Islet precursor cell (in vitro differentiated cells): ENCODE results near the gene CYP4F11.
"Not testable (repeated sequence)": the region's sequence is repeated elsewhere in the genome, so short reads cannot be mapped to it uniquely, and the experiment has no call there.

ENCODE experiments used
- DNase-seq: peaks from one replicate; pipeline ENCODE4 v3.0.0-alpha.2; 2018

CYP4F11 gene, protein sequence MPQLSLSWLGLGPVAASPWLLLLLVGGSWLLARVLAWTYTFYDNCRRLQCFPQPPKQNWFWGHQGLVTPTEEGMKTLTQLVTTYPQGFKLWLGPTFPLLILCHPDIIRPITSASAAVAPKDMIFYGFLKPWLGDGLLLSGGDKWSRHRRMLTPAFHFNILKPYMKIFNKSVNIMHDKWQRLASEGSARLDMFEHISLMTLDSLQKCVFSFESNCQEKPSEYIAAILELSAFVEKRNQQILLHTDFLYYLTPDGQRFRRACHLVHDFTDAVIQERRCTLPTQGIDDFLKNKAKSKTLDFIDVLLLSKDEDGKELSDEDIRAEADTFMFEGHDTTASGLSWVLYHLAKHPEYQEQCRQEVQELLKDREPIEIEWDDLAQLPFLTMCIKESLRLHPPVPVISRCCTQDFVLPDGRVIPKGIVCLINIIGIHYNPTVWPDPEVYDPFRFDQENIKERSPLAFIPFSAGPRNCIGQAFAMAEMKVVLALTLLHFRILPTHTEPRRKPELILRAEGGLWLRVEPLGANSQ

DNA sequence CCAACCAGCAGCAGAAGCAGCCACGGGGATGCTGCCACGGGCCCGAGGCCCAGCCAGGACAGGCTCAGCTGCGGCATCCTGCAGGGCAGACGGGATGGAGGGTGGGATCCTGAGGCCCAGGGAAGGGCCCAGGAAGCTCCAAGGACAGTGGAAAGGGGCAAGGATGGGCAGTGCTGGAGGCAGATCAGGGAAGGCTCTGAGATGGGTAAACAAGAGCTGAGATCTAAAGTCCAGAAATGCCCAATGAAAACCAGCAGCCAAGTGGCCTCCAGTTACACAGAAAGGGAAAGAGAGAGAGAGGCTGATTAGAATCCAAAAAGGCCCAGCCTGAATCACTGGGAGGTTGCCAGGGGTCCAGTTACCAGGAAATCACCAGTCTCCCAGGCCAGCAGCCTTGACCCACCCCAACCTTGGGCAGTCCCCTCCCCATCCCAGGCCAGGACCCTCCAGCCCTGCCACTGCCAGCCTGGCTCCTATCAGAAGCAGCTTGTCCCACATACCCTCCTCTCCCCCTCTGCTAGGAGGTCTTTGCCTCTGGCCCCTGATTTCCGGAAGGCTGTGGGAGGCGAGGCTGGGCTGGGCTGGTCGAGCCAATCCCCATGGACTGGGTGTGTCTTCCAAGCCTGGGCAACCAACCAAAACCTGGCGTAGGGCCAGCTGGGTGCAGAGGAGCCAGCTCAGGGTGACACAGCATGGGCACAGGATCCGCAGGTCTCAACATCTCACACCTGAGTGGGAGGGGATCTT, at the start of gene CYP4F11:
Gene CYP4F11 (minus strand): TSS at position 198 of the 747 bp plus-strand sequence. CDS start 121 bp downstream, at position 77.
- DNase-seq = no peak

DNA sequence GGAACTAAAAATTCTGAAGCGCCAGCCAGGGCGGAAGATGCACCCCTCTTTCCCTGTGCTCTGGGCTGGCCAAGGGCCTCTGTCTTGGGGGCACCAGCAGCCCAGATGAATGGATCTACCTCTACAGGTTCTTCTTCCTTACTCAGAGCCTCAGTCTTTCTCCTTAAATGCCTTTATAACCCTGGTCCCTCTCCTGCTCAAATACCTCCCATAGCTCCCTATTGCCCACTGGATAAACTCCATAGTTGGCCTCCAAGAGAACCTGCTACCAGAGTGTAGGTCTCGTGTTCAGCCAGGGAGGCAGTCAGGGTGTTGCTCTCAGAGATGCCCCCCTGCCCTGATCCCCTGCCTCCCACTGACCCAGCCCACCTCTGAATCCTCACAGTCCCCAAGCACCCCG, 45.0 kb upstream of the CYP4F11 start:
- DNase-seq = no peak

DNA sequence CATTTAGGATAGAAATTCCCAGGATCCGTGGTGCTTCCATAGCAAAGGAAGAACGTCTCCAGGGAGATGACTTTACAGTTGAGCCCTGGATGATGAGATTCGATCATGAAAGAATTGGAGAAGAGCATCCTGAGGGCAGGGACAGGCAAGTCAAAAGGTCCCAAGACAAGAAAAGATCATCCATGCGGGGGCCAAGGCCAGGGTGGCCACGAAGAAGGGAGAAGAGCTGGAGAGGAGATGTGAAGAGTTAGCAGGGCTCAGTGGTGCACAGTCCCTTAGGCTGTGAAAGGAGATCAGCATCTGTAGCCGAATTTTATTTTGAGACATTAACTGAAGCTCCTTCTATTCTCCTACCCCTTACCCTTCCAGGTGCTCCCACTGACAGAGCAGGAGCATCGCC, 43.4 kb upstream of the CYP4F11 start:
- no peak for DNase-seq

DNA sequence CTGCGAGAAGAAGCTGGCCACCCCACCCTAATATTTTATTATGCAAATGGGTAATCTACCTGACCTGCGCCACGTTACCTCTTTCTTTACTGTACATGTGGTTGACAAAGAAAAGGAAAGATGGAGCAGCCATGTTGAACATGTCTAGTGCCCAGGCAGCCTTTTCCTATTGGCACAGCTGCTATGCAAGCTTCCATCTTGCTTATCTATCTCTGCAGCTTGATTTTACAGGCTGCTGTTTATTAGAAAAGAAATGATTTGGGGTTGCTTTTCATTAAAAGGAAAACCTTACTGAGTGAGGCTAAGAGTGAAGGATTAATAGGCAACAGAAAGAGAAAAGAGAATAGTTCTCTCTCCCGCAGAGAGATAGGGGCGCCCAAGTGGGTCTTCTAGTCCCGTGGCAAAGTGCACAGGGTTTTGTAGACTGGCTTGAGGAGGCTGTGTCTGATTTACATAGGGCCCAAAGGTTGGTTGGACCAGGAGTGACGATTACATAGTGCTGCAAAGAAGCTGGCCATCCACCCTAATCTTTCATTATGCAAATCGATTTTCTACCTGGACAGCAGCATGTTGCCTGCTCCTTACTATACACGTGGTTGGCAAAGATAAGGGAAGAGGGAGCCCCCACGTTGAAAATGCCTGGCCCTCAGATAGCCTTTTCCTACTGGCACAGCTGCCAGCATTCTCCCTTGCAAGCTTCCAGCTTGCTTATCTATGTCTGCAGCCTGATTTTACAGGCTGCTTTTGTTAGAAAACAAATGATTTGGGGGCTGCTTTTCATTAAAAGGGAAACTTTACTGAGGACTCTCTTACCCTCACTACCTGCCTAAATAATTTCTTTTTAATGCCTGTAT, 42.7 kb upstream of the CYP4F11 start:
- no peak for DNase-seq

DNA sequence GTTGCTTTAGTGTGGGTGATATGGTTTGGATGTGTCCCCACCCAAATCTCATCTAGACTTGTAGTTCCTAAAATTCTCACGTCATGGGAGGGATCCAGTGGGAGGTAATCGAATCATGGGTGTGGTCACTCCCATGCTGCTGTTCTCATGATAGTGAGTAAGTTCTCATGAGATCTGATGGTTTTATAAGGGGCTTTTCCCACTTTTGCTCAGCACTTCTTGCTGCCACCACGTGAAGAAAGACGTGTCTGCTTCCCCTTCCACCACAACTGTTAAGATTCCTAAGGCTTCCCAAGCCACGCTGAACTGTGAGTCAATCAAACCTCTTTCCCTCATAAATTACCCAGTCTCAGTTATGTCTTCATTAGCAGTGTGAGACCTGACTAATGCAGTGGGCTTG, 40.5 kb upstream of the CYP4F11 start:
- no peak for DNase-seq

DNA sequence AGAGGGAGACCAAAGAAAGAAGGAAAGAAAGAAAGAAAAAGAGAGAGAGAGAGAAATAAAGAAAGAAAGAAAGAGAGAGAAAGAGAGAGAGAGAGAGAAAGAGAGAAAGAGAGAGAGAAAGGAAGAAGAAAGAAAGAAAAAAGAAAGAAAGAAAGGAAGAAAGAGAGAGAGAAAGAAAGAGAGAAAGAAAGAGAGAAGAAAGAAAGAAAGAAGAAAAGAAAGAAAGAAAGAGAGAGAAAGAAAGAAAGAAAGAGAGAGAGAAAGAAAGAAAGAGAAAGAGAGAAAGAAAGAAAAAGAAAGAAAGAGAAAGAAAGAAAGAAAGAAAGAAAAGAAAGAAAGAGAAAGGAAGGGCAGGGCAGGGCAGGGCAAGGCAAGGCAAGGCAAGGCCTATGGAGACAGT, 37.7 kb upstream of the CYP4F11 start:
- DNase-seq = not testable (repeated sequence)

DNA sequence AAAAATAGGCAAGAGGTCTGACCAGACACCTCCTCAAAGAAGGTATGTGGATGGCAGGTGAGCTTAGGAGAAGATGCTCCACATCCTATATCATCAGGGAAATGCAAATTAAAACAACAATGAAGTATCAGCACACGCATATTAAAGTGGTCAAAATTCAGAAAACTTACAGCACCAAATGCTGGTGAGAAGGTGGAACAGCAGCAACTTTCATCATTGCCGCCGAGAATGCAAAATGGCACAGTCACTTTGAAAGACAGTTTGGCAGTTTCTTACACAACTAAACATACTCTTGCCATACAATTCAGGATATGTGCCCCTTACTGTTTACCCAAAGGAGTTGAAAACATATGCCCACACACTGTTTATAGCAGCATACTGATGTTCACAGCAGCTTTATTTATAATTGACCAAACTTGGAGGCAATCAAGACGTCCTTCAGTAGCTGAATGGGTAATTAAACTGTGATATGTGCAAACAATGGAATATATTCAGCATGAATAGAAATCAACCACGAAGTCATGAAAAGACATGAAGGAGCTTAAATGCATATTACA, 37.0 kb upstream of the CYP4F11 start:
- no peak for DNase-seq

DNA sequence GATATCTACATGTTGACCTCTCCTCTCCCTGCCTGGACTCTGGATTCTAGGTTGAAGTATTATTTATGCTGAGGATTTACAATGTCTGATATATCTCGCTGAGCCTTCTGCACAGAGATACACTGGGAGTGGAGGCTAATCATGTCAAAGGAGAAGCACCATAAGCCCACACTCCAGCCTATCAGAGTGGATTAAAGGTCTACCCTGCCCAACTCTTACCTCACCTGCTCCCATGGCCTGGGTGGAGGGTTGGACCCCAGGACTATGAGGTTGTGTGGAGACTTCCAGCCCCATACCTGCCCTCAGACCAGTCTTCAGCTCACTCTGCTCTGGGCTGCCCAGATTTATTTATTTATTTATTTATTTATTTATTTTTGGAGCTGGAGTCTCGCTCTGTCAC, 29.9 kb upstream of the CYP4F11 start:
- DNase-seq = no peak

DNA sequence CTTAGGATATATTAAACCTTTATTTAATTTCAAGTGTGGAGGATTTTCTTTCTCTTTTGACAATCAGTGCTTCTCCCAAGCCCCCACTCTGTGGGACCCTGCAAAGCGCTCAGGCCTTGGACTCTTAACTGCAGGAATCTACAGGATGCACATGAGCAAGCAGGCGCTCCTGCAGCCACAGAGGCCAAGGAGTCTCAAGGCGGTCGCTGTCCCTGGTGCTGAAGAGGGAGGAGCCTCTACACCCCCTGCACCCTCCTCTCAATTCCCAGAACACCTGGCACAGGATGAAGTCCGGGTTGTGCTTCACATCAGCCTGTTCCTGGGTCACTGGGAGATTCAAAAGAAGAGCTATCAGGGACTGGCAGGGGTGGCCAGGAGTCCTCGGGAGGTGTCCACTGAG, 28.0 kb upstream of the CYP4F11 start:
- DNase-seq = no peak

DNA sequence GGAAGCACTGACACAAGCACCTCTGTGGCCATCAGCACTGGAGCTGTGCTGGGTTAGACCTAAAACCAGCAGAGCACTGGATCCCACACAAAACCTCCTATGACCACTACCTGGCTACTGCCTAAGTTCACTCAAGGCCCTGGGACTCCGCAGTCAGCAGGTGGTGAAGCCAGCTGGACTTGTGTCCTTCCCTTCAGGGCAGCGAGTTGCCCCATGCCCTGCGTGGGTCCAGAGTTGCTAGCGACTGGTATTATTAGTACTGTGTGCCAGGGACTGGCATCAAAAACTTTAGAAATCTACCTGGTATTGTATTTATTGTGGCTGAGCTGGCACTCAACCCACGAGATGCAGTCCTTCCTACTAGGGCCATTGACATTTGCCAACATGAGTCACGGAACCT, 20.5 kb upstream of the CYP4F11 start:
- DNase-seq = no peak

DNA sequence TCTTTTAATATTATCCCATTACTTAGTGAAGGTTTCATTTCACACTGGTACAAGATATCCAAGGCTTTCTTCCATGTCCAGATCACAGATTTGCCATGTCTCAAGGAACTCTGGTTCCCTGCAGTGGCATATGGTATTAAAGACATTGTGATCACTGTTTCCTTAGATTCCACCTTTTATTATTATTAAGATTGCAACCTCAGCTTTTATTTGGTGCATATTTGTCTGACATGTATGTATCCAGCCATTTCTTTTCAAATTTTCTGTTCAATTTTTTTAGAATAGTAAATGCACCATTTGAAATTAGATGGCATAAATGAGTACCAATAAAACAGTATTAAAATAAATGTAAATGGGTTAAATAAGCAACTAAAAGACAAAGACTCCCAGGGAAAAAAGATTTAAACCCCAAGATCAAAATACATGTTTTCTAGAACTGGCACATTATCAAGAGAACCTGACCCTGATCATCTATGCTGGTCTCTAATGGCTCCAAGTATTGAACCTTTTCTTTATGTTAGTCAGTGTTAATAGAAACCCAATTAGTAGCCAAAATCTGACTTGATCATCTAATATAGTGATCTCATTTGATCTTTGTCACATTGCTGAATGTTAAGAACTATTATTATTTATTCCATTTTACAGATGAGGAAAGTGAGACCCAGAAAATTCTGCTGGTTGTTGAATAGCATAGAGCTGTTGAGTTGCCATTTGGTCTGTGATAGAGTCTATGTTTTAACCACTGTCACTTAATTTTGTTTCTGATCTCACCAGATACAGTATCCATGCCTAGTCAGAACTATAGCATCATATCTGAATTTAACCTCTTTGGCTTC, 14.1 kb upstream of the CYP4F11 start, which contains the start of gene OR10H4:
Gene OR10H4 (plus strand): TSS at position 786 of the 836 bp plus-strand sequence. CDS start 0 bp downstream, at position 786.
- no peak for DNase-seq

DNA sequence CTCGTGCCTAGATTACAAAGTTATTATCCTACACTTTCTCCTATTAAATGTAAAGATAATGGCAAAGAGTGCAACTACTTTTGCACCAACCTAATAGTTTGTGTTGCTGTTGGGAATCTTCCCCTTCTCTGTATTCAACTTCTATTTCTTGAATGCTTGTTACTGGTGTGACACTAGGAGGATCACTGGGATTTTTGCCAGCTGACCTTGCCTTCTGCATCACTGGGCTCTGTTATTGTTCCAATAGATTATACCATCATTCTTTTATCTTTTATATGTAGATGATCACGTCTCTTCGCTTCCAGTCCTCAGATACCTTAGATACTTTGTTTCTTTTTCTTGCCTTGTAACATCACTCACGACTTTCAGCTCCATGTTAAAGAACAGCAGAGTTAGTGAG, 11.0 kb upstream of the CYP4F11 start:
- DNase-seq = no peak

DNA sequence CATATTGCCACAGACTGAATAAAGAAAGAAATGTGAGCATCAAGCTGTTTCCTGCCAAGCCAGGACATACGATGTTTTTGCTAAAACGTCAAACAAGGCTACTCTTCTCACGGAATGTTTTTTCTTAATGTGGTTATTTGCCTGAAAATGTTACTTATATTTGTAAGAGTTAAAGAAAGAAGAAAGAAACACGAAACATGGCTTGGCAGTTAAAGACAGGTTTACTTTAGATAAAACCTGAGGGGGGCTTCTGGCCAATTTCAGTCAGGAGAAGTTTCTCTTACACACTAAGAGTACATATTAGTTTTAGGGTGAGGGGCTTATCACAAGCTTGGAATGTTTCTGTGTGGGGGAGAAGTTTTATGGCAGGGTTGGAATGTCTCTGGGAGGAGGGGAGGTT, 10.1 kb upstream of the CYP4F11 start:
- no peak for DNase-seq

DNA sequence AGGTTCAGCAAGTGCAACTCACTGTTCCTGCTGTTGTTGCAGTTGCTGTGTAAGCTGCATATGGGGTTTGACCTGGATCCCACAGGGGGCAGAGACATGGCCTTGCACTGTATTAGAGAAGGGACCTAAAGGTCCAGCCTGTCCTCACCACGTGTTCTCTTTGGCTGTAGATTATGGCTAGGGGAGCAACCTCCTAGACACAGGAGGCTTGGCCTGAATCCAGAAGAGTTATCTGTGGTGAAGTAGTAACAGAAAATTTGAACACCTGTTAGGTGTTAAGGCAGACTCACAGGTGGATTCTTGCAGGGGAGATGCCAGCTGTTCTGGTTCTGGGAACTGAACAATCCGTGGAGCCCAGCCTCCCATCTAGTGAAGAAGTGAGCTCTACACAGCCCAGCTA, 3.4 kb upstream of the CYP4F11 start:
- no peak for DNase-seq

DNA sequence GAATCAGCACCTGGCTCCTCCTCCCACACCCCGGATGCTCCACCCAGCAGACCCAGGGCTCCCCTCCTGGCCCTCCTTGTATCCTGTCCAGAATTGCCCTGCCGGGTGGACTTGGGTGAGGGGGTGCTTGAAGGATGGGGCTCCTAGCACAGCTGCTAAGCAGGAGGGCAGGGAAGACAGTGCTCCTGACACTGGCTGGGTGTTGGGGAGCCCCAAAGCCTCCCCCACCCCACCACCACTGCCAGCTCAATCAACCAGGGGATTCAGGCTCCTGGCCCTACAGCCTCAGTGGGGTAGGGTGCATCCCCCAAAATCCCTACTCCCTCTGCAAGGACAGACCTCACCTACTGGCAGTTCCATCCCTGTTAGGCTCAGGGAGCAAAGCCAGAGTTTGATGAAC, 2.6 kb upstream of the CYP4F11 start:
- no peak for DNase-seq

DNA sequence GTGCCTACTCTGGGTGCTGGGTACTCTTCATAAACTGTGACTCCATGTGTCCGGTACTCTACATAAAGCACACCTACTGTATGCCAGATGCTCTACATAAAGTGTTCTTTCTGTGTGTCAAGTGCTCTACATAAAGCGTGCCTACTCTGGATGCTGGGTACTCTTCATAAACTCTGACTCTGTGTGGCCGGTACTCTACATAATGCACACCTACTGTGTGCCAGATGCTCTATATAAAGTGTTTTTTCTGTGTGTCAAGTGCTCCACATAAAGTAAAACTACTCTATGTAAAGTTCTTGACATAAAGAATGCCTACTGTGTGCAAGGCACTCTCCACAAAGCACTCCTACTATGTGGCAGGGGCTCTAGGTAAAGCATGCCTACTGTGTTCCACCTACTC, 1.8 kb upstream of the CYP4F11 start:
- DNase-seq = no peak

DNA sequence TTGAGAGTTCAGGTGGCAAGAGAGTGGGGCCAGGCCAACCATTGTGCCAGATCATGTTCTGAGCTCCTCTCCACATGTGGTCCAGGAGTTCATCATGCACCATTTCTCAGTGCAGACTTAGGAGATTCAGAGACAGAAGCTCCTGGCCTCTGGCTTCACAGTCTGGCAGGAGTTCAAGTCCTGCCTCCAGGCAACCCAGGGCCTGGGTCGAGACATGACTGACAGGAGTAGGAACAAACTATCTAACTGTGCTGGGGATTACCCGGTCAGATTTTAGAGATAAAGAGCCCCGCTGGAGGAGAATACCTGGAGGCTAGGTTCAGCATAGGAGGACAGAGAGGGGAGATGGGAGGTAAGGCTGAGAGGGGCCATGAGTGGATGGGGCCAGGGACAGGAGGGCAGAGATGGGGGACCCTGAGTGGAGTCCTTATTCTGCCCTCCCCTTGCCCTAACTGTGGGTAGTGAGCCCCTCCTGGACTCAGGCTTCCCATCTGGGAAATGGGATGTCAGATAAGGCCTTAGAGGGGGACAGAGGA, 906 bp upstream of the CYP4F11 start:
- no peak for DNase-seq

DNA sequence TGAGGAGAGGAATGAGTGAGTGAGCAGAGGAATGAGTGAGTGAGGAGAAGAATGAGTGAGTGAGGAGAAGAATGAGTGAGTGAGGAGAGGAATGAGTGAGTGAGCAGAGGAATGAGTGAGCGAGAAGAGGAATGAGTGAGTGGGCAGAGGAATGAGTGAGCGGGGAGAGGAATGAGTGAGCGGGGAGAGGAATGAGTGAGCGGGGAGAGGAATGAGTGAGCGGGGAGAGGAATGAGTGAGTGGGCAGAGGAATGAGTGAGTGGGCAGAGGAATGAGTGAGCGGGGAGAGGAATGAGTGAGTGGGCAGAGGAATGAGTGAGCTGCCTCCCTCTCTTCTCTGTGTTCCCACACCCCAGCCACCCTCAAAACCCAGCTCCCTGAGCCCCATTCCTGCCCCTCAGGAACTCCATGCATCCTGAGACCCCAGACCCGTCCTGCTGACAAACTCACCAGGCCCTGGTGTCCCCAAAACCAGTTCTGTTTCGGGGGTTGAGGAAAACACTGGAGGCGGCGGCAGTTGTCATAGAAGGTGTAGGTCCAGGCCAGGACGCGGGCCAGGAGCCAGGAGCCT, 483 bp downstream of the CYP4F11 start:
- not testable (repeated sequence) for DNase-seq

DNA sequence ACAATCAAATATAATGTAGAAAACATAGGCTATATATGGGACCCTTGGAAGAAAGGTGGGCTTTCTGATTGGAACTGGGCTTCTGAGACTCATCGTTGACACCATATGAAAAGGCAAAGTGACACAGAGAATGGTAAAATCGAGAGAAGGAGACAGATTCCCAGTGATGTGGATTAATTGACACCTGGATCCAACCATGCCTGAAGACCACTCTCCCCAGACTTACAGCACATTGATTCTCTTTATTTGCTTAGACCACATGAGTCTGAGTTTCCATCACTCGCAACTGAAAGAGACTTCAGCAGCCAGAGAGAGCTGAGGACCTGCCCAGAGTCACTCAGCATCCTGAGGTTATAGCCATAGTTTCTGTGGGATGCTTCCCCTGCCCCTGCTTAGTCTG, 6.0 kb downstream of the CYP4F11 start:
- no peak for DNase-seq

DNA sequence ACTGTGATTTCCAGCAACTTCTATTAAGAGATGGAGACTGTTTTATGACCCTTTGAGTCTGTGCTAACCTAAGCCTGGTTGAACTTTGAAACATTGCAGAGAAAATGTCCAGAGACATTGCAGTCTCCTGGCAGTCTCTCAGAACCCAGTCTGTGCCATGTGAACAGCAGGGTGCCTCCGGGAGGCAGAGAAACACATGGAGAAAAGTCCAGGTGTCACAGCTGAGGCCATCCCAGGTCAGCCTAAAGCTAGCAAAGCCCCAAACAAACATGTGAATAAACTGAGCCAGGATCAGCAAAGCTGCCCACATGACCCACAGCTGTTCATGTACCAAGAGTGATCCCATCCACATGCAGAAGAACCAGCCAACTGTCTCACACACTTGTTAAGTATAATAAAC, 7.8 kb downstream of the CYP4F11 start:
- no peak for DNase-seq

DNA sequence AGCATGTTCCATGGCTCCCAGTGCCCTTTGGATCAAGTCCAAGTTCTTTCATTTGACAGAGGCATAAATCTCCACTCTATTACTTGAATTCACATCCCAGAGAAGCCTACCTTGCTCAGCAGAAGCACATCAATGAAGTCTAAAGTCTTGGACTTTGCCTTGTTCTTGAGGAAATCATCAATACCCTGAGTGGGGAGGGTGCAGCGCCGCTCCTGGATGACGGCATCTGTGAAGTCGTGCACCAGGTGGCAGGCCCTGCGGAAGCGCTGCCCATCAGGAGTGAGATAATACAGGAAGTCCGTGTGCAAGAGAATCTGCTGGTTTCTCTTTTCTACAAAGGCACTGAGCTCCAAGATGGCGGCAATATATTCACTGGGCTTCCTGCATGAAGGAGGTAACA, 10.6 kb downstream of the CYP4F11 start:
- no peak for DNase-seq
